ENCODE measurements around the gene GCNT4.
A peak's percentile ranks its signal among the peaks of the same experiment; 100 is the strongest.
"Not testable (repeated sequence)": the region's sequence is repeated elsewhere in the genome, so short reads cannot be mapped to it uniquely, and the experiment has no call there.

GCNT4 gene, protein sequence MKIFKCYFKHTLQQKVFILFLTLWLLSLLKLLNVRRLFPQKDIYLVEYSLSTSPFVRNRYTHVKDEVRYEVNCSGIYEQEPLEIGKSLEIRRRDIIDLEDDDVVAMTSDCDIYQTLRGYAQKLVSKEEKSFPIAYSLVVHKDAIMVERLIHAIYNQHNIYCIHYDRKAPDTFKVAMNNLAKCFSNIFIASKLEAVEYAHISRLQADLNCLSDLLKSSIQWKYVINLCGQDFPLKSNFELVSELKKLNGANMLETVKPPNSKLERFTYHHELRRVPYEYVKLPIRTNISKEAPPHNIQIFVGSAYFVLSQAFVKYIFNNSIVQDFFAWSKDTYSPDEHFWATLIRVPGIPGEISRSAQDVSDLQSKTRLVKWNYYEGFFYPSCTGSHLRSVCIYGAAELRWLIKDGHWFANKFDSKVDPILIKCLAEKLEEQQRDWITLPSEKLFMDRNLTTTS

GRCh38 chr5:75052192-75053053, at the start of gene GCNT4:
Gene GCNT4 (minus strand): TSS chr5:75052558. CDS start chr5:75030037, 22,521 bp downstream.
- DNase-seq (ENCODE audit: low read depth in 2 of 2), result peak in 1 of 2 donors; percentile 12

GRCh38 chr5:75095956-75096355, 43.6 kb upstream of the GCNT4 start:
- DNase-seq (ENCODE audit: low read depth in 2 of 2), result not testable (repeated sequence)

DNA sequence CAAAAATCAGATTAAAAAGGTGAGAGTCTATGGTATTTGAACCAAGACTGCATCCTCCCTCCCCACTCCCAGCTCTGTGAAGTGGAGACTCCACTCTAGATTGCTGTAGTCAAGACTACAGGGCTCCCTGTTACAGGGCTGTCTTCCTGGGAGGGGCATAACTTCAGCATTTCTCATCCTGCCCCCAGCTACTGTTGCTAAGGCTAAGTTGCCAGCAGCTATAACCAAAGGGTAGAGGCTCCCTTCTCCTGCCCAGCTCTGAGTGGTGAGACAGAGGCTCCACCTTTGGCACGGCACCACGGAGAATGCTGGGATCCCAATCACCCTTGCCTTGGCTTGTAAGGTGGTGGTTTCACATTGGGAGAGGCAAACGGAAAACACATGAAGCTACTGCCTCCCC, 39.2 kb upstream of the GCNT4 start:
- DNase-seq (ENCODE audit: low read depth in 2 of 2), result no peak

GRCh38 chr5:75089662-75090061, 37.3 kb upstream of the GCNT4 start:
- no peak for DNase-seq (ENCODE audit: low read depth in 2 of 2)

- peak; percentile 10 to 50 for DNase-seq (ENCODE audit: low read depth in 2 of 2)
Measured at GRCh38 chr5:75089137-75089536, 36.8 kb upstream of the GCNT4 start.

- DNase-seq (ENCODE audit: low read depth in 2 of 2), result no peak
Measured at GRCh38 chr5:75088648-75089047, 36.3 kb upstream of the GCNT4 start.

DNA sequence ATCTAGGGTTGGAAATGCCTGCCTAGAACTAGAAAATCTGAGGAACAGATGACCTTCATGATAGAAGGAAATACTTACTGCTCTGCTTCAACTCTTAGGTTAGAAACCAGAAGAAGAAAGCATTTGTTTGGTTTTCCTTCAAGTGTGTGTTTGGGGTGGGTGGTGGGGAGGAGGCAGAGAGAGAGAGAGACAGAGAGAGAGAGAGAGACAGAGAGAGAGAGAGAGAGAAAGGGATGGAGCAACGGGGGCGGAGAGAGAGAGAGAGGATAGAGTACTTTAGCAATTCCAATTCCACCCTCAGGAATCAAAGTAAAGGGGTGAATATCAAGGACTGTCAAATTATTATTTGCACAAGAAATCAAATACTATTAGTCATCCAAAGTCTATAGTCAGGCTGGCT, 29.2 kb upstream of the GCNT4 start:
- DNase-seq (ENCODE audit: low read depth in 2 of 2), result no peak

DNA sequence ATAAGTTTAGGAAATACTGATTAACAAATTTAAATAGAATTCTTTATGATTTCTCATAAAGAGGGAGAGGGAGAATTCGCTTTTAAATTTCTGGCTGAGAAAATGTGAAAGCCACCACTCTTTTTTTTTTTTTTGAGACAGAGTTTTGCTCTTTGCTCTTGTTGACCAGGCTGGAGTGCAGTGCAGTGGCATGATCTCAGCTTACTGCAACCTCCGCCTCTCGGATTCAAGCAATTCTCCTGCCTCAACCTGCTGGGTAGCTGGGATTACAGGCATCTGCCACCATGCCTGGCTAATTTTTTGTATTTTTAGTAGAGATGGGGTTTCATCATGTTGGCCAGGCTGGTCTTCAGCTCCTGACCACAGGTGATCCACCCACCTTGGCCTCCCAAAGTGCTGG, 27.0 kb upstream of the GCNT4 start:
- DNase-seq (ENCODE audit: low read depth in 2 of 2), result not testable (repeated sequence)

- DNase-seq (ENCODE audit: low read depth in 2 of 2), result no peak
Measured at GRCh38 chr5:75078027-75078426, 25.7 kb upstream of the GCNT4 start.

DNA sequence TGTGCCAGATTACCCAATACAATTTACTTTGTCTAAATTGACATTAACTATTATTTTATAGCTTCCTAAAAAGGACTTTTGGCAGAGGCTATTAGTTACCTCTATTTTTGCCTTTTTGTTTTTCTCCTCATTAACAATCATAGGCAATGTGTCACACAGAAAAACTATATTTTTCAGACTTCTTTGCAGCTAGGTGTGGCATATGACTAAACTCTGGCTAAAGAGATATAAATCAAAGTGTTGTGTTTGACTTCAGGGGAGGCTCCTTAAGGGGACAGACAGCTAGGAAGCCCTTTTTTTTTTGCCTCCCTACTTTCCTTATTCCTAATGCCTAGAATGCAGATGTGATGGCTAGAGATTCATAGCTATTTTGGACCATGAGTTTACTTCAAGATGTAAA, 19.7 kb upstream of the GCNT4 start:
- no peak for DNase-seq (ENCODE audit: low read depth in 2 of 2)

GRCh38 chr5:75071100-75071499, 18.7 kb upstream of the GCNT4 start:
- DNase-seq (ENCODE audit: low read depth in 2 of 2), result no peak

DNA sequence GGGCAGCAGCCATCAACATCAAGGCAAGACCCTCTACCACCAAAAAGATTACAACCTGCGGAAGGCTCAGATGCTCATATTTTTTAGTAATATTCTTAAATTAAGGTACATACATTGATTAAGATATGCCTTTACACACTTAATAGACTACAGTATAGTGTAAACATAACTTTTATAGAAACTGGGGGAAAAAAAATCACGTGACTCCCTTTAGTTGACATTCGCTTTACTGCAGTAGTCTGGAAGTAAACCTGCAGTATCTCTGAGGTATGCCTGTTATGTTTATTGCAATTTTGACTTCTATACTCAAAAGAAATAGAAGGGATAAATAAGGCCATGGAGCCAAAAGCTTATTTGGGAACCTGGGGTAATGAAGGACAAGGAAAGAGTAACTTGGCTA, 15.1 kb upstream of the GCNT4 start:
- DNase-seq (ENCODE audit: low read depth in 2 of 2), result no peak

- no peak for DNase-seq (ENCODE audit: low read depth in 2 of 2)
Measured at GRCh38 chr5:75062925-75063531, 10.7 kb upstream of the GCNT4 start.

GRCh38 chr5:75059912-75060545, 7.7 kb upstream of the GCNT4 start:
- DNase-seq (ENCODE audit: low read depth in 2 of 2), result no peak

DNA sequence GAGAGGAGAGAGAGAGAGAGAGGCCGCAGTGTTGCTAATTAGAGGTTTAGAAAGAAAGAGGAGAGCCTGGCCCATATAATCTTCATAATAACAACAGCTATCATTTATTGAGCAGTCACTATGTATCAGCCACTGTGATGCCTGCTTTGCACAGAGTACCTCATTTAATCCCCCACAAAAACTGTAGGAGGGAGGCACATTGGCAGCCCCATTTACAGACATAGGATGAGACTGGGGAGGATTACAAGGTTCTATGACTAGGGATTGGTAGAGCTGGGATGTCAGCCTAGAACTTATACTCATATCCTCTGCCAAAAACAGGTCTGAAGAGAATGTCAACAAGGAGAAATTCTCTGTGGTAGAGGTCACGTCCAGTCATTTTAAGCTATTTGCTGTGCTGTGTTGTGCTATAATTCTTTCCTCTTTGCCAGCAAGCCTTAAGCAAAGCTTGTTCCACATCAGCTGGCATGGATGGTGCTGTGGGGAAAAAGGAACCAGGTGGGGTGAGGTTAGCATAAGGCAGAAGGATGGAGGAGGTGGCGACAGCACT, 6.7 kb upstream of the GCNT4 start:
- DNase-seq (ENCODE audit: low read depth in 2 of 2), result no peak

DNA sequence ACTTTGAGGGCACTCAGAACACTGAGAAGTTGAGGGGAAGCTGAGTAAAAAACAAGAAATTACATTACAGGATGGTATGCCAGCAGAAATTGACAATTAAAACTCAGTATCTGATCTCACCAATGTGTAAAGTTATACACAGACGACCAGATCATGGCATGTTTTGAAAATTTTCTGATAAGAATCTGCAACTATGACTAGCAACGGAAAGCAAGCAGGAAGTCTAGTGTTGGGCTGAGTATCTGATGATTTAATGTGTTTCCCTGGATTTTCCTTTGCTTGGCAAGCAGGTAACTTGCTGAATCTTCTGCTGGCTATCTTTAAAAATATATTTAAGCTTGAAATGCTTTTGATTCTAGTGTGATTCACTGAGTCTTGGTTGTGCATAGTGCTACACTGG, 5.2 kb upstream of the GCNT4 start:
- no peak for DNase-seq (ENCODE audit: low read depth in 2 of 2)

DNA sequence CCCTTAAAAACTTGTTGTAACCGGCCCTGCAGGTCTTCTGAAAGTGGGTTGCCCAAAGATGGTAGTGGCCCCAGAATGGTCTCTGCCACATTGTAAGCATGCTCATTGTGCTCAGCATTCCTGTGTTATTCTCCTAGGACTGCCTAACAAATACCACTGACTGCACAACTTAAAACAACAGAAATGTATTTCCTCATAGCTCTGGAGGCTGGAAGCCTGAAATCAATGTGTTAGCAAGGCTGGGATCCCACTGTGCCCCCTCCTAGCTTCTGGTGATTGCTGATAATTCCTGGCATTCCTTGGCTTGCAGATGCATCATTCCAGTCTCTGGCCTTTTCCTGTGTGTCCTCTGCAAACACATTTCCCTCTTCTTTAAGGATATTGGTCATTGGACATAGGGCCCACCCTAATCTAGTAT, 3.4 kb upstream of the GCNT4 start:
- no peak for DNase-seq (ENCODE audit: low read depth in 2 of 2)

GRCh38 chr5:75054134-75054930, 2.0 kb upstream of the GCNT4 start:
- no peak for DNase-seq (ENCODE audit: low read depth in 2 of 2)

DNA sequence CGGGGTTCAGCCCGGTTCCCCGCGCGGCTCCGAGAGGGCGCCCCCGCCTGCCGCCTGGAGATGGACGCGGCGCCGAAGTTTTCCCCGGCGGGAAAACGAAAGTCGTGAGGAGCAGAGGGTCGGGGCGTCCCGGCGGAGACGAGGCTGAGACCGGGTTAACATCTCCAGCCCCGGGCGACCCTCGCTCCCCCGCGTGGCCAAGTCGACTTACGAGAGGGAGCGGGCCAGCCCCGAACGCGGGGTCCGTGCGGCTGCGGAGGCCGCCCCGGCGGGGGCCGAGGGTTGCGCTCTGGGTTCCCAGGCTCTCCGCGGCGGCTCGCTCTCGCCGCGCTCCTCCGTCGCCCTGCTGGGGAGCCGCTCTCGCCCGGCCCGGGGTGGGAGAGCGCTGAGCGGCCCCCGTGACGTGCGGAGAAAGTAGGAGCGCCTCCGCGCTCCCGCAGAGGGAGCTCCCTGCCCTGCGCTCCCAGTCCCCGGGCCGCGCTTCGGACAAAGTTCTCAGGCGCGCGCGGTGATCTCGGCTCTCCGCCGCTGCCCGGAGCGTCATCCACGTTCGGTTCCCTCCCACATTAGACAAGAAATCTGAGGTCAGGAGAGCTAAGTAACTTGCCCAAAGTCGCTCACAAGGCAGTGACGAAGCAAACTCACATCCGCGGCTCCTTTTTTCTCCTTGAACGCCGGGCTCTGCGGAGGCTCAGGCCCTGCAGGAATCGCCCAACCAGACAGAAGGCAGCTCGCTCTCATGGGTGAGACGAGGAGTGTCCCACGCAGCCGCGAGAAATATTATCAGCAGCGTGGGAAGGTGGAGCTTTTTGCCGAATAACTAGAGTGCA, 1.2 kb upstream of the GCNT4 start:
- DNase-seq (ENCODE audit: low read depth in 2 of 2), result peak in 1 of 2 donors; percentile 49

DNA sequence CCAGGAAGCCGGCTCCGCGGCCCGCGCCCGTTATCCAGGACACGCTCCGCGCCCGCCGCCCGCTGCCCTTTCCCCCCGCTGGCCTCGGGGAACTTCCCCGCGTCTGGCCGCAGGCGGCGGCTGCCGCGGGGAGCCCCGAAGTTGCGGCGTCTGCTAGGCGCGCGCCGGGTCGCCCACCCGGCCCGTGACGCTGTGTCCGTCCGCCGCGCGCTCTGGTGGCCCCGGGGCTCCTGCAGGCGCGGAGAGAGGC, 621 bp upstream of the GCNT4 start:
- DNase-seq (ENCODE audit: low read depth in 2 of 2), result no peak

Data from stimulated activated CD8-positive, alpha-beta memory T cell treated with anti-CD3 and anti-CD28 coated beads, Interleukin-15, amount 100 ng/mL, for 48 hours (primary cell).